Measurements from ENCODE around the gene LEF1.
"Not testable (repeated sequence)": the region's sequence is repeated elsewhere in the genome, so short reads cannot be mapped to it uniquely, and the experiment has no call there.

The LEF1 gene

DNA sequence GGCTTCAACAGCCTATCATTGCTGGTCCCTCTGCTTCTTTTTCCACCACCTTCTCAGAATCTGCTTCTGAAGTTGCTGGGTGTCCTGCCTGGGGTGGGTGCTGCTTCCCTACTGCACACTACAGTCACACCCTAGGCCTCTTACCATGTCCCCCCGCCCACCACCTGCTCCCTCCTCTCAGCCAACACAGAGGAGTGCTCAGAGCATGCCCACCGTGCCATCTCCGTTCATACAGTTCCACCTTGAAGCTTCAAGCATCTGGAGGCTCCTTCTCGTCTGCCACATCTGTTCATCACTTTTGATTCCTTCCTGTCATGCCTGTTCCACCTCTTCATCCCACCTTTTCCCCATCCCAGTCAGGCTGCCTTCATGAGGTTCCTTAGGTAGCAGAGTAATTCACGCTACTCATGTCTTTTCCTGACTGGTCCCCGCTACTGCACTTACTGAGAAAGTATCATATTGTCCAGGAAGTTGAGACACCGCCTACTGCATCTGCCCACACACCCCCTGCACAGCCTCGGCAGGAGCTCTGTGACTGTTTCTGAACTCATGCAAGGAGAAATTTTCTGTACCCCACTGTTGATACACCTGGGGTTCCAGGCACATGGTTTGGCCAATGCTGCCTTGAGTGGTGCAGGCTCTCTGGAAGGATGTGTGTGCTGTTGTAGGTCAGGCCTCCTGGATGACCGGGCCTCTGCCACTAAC is 139.6 kb downstream of the LEF1 start:
- no peak for DNase-seq

- DNase-seq, result no peak
Measured at GRCh38 chr4:108024878-108025165, 143.9 kb downstream of the LEF1 start.

DNA sequence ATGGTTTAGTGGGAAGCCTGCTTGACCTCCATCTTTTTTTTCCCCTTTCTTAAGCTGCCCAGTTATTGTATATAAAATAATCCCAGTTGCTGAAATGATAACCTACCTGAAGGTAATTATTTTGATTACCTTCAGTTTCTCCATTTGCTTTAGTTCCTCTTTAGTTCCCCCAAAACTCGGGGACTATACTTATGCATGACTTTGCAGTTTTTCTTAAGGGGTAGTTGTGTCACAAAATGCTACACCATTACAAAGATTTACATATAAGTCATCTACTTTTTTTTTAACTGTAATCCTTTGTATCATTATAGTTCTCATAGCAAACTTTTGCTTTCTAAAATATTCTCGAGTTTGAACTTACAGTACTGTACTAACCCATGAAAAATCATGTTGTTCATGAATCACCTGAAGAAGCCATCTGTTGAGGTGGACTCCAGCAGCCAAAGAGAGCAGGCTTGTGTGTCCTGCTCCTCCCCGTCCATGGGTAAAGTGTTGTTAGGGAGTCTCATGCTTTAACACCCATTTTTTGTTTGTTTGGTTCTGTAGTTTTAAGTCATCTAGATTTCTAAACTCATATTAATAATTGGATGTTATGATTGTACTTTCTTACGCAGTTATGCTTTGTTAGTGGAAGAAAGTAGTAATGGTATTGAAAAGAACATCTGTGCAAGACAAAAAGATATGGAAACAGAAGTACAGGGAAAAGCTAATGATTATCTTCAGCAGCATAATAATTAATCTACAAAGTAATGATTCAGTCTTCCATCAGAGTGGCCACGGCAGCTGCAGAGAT is 144.5 kb downstream of the LEF1 start:
- no peak for DNase-seq

DNA sequence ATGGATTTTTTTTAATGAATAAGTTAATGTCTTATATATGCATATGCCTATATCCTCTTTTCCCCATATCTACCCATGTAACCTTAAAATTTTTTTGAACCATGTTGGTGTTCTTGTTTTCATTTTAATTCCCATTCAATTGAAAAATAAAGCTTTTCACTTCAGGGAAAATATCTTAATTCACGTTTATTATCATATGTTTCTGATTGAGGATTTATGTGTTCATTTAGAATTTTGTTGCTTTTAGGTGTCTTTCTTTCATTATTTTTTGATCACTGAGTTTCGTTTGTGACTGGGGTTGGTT is 149.9 kb downstream of the LEF1 start:
- DNase-seq, result no peak

DNA sequence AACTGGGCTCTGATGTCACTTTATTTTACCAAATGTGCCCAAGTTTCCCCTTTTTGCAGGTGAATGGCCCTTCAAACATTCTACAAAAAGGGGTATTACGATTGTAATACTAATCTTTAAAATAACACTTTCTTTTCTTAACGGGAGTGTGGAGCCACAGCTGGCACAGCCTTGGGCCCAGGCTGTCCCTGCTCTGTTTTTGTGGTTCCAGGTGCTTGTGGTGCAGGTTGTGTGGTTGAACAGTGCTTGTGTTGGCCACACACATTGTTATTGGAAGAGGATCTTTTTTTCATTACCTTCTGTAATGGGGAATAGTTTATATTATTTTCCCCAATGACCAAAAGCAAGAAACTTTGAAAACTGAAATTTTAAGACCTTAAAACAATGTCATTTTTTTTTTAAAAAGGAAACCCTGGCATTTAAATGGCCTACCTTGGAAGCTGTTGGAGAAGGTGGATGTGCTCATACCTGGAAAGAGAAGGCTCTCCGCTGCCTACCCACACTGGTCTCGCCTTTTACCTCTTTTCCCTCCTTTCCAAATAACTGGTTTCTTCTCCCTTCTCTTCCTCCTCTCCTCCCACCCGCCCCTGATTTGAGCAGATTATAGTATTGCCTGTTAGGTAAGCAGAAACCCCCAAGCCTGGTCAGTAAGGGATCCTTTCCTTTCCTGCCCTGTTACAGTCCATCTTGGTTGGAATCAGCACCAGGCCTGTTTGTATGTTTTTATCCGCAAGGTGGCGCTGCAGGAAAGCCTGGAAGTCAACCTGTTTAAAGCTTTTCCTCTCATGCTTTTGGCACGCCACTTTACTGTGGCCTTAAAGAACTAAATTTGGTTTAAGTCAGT is 150.5 kb downstream of the LEF1 start:
- DNase-seq, result peak; percentile 12

GRCh38 chr4:108013955-108014354 is 154.8 kb downstream of the LEF1 start:
- DNase-seq, result no peak

GRCh38 chr4:108013327-108013726 is 155.4 kb downstream of the LEF1 start:
- DNase-seq, result no peak

- DNase-seq, result not testable (repeated sequence)
Measured at GRCh38 chr4:108012382-108012781, 156.3 kb downstream of the LEF1 start.

- DNase-seq, result peak; percentile 30
Measured at GRCh38 chr4:108010167-108010566, 158.6 kb downstream of the LEF1 start.

DNA sequence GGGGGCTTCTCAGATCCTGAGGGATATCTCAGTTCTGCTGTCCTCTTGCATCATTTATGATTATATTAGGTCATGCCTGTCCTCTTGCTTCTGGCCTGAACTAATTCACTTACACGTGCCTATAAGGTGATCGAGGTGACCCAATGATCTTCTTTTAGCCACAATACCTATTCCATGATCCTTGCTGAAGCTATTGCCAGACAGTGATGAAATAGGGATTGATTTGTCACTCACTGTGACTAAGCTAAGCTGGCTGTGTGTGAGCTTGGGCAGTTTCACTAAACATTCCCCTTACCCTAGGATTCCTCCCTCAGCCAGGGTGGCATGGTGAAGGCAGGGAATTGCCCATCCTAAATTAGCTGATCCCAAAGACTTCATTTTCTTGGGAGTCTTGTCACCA is 160.0 kb downstream of the LEF1 start:
- no peak for DNase-seq

DNA sequence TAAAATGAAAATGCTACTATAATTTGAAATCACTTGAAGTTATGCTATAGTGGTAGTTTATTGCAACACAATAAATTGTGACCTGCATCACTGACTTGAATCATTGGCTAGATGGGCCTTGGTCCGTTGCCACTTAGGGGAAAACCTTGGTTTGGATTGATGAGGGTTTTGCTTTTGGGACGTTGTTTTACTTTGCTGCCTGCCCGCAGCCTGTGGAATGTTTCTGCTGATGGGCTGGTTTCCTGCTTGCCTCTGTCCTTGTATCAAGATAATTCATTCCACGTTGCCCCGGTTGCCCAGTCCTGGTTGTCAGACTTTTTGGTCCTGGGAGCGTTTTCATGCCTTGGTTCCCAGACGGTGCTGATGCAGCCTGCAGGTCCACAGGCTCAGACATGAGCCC is 160.7 kb downstream of the LEF1 start:
- no peak for DNase-seq

- no peak for DNase-seq
Measured at GRCh38 chr4:108006361-108006760, 162.4 kb downstream of the LEF1 start.

DNA sequence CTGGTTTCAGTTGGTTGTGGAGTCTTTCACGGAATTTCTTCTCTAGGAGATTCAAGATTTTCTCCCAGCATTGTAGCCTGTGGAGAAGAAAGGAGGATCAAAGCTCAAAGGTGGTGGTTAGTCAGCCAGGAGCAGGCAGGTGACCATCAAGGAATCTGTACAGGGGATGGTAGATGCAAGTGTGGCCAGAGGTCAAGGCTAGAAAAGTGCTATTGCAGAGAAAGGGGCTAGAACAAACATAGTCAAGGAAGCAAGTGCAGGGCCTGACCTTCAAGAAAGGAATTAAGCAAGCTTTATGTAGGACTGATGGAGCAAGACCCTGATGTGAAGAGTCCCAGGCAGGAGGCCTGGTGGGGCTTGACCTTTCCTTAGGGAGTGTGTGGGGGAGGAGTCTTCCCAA is 162.9 kb downstream of the LEF1 start:
- DNase-seq, result no peak

DNA sequence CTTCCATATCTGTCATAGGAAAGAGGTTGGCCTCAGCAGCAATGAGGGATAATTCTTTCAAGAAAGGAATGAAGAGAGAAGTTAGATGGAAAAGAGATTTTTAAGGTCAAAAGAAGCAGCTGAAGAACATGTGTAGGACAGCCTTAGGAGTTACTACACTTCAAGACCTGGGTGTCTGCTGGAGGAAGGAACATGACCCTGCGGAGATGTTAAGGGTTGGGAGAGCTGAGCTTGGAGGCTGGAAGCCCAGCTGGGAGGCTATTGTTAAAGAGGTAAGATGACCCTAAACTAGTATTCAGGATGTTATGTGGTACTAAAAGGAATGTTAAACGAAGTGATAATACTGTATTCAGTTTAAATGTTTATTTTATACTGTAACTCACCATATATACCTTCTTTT is 164.1 kb downstream of the LEF1 start:
- no peak for DNase-seq

- no peak for DNase-seq
Measured at GRCh38 chr4:108003982-108004515, 164.7 kb downstream of the LEF1 start.

DNA sequence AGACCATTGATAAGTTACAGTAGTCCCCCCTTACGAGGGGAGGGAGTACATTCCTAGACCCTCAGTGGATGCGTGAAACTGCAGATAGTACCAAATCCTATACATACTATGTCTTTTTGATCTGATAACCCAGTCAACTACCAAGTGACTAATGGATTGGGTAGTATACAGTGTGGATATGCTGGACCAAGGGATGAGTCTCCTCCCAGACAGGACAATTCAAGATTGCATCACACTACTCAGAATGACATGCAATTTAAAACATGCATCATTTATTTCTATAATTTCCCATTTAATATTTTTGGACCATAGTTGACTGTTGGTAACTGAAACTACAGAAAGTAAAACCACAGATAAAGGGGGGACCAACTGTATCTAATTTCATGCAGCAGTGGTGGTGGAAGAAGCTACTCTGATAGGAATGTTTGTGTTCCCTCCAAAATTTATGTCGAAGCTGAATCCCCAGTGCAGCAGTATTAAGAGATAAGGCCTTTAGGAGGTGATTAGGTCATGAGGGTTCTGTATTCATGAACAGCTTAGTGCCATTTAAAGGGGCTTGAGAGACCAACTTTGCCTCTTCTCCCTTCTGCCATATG is 167.1 kb downstream of the LEF1 start:
- DNase-seq, result no peak

- DNase-seq, result no peak
Measured at GRCh38 chr4:107999932-108000539, 168.7 kb downstream of the LEF1 start.

DNA sequence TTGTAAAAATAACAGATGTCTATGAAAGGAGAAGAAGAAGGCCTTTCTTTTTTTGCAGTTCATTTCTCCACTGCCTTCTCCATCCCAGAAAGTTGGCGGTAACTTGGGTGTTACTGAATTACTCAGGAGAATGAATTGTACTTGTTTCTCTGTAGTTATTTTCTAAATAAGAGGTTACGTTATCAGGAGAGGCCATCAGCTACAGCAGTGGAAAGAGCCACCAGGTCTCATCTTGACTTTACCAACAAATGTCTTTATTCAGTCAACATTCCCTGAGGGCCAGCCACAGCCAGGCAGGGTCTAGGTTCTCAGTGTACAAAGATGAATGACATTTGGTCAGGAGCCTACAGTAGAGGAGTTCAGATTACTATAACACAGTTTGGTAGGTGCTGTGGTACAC is 170.9 kb downstream of the LEF1 start:
- no peak for DNase-seq
